ENCODE data around the gene MCCC1. TPM values are rescaled to one million over a fixed set of nuclear protein-coding genes. Genes with fewer than 3 reads are reported as not detected.
"Not testable (repeated sequence)": the region's sequence is repeated elsewhere in the genome, so short reads cannot be mapped to it uniquely, and the experiment has no call there.

The MCCC1 gene
- total RNA-seq, 1 donor from 2014 or later: 48.4 TPM

DNA sequence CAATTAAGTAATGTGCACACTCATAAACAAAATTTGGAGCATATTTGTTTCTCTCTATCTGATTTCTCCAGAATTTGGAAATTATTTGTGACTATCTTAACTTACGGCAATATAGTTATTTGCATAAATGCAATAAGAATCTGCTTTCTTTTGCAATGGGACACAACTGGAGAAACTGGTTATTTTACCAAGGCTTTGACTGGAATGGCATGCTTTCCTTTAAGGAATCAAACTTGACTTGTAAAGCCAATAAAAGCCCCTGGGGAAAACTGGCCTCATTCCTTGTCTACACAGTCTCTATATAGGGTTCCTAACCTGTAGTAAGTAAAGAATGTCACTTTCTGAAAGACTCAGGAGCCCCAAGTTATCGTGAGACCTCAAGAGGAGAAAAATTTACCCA is 32.4 kb downstream of the MCCC1 start:
- not testable (repeated sequence) for ATAC-seq, DNase-seq

GRCh38 chr3:183064475-183064874 is 34.8 kb downstream of the MCCC1 start:
- ATAC-seq (no peak), DNase-seq (no peak)
- intact Hi-C loops (cut with micrococcal nuclease): no loop called here

More for the DNA sequence above, 32.4 kb downstream of the MCCC1 start:
- intact Hi-C loops (cut with micrococcal nuclease): not testable (repeated sequence)

DNA sequence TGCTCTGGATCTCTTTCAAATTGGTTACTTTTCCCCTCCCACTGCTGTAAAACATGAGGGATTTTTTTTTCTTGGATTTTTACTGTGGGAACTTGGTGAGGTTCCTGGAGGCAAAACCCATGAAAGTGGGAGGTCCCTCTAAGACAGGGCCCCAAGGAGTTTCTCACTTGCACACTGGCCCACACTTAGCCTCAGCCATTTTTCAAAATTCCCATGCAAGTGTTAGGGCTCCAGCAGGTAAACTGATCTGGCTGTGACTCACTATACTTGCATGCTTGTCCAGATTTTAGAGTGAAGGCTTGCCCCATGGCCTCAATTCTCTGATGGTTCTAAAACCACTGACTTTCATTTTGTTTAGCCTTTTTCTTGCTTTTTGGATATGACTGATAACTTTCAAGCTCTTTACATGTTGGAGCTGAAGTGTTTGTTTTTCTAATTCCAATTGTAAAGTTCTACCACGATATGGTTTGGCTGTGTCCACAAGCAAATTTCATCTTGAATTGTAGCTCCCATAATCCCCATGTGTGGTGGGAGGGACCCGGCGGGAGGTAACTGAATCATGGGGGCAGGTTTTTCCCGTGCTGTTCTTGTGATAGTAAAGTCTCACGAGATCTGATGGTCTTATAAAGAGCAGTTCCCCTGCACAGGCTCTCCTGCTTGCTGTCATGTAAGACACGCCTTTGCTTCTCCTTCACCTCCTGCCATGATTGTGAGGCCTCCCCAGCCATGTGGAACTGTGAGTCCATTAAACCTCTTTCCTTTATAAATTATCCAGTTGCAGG is 37.7 kb downstream of the MCCC1 start:
- no peak for ATAC-seq
- DNase-seq: no peak
- intact Hi-C loops (cut with micrococcal nuclease): no loop called here

DNA sequence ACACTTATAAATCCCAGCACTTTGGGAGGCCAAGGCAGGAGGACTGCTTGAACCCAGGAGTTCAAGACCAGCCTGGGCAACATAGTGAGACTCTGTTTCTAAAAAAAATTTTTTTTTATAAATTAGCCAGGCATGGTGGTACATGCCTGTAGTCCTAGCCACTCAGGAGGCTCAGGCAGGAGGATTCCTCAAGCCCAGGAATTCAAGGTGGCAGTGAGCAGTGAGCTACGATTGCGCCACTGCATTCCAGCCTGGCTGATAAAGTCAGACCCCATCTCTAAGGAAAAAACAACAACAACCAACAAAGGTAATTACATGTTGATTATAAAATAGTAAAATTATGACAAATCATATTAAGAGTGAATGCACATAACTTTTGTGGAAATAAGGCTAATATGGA is 40.9 kb downstream of the MCCC1 start:
- no peak for DNase-seq
- intact Hi-C loops (cut with micrococcal nuclease): no loop called here
- ATAC-seq: no peak

GRCh38 chr3:183050706-183051105 is 48.6 kb downstream of the MCCC1 start:
- ATAC-seq: no peak
- DNase-seq: no peak
- intact Hi-C loops (cut with micrococcal nuclease): no loop called here

DNA sequence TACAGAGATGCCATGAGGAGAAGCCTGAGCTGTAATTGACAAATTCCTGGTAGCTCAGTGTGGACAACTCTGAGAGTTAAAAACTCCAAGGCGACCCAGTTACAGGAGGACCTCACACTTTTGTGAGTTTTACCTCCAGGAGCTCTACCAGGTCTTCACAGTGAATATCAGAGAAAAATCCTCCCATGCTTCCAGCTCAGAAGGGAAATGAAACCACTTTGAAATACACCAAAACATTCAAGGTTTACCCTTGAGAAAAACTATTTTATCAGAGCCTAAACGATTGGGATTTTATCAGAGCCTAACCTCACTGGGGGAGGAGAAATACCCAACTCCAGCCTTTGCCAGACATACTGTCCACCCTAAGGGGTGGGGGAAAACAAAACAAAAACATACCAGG is 52.4 kb downstream of the MCCC1 start:
- intact Hi-C loops (cut with micrococcal nuclease): no loop called here
- DNase-seq: no peak
- ATAC-seq: no peak

DNA sequence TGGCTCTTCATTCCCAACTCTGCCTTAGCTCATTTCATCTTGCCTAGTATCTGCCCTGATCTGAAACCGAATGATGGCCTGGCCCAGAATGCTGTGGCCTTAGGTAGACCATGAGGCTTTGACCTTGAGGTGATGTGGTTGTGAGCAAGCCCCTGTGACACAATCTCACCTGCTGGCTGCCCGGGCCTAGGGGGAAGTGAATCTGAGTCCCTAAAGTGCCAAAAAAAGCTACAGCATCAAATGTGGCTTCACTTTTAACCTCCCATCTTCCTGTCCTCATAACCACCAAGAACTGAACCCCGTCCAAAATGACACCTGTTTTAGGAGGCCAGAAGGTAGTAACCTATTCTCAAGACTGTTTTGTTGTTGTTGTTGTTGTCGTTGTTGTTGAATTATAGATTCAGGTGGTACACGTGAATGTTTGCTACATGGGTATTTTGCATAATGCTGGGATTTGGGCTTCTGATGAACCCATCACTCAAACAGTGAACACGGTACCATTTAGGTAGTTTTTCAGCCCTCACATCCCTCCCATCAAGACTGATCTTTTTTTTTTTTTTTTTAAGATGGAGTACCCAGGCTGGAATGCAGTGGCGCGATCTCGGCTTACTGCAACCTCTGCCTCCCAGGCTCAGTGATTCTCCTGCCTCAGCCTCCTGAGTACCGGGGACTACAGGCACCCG is 54.6 kb downstream of the MCCC1 start:
- intact Hi-C loops (cut with micrococcal nuclease): no loop called here
- DNase-seq (no peak), ATAC-seq (no peak)

GRCh38 chr3:183038757-183039156 is 60.5 kb downstream of the MCCC1 start:
- intact Hi-C loops (cut with micrococcal nuclease): no loop called here

GRCh38 chr3:183038221-183038620 is 61.1 kb downstream of the MCCC1 start:
- DNase-seq: no peak
- intact Hi-C loops (cut with micrococcal nuclease): no loop called here
- ATAC-seq: no peak

More at GRCh38 chr3:183038757-183039156, 60.5 kb downstream of the MCCC1 start:
- DNase-seq (no peak), ATAC-seq (no peak)

DNA sequence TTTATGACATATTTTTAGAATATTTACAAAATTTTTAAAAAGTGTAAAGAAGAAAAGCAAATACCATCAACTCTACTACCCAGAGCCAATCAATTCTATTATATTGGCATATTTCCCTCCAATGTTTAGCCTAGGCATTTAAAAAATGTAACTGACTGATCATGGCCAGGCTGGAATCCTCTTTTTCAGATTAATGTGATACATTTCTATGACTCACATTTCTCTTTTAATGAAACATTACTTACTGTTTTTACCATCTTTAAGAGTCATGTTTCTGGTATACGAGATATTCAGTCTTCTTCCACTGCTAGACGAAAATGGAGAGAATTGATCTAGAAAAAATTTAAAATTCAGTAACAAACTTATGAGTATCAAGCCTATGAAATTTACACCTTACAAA is 65.5 kb downstream of the MCCC1 start:
- intact Hi-C loops (cut with micrococcal nuclease): no loop called here
- ATAC-seq: no peak
- no peak for DNase-seq

DNA sequence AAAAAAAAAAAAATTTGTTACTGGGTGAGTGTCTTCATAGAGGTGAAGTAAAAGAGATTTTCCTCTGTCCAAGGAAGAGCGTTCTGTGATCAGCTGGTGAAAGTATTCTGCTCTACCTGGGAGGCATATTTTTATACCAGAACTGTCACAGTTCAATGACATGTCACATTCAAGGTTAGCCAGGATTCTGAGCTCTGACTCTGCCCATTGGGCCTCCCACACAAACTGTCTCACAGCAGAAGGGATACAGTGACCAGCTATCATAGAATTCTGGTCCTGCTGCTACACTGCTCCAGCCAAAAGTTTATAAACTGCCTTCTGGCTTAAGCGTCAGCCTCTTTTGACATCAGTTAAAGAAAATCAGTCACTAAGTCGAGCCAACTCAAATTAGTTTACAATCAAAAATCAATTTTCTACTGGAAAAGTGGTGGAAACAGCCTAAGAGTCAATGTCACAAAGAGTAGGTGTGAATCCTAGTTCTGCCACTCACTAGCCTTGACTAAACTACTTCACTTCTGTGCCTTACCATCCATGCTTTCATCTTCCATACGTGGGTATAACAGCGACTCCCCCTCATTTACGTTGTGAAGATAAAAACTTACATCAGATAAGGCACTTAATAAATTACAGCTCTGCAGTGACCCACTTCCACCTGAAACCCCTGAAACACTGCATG is 66.3 kb downstream of the MCCC1 start:
- DNase-seq (no peak), ATAC-seq (no peak)
- intact Hi-C loops (cut with micrococcal nuclease): no loop called here

DNA sequence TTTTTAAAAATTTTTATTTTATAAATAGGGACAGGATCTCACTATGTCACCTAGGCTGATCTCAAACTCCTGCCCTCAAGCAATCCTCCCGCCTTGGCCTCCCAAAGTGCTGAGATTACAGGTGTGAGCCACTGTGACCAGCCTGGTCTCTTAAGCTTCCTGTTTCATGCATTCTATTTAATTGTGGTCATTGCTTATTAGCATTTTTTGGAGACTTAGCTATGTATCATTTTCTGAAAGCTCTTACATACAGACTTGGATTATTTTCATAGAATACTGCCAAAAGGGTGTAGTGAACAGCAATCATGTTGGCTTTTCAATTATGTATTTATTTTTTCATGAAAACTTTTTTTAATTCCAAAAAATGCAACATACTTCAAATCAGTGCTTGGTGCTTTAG is 67.5 kb downstream of the MCCC1 start:
- ATAC-seq: no peak
- intact Hi-C loops (cut with micrococcal nuclease): no loop called here

DNA sequence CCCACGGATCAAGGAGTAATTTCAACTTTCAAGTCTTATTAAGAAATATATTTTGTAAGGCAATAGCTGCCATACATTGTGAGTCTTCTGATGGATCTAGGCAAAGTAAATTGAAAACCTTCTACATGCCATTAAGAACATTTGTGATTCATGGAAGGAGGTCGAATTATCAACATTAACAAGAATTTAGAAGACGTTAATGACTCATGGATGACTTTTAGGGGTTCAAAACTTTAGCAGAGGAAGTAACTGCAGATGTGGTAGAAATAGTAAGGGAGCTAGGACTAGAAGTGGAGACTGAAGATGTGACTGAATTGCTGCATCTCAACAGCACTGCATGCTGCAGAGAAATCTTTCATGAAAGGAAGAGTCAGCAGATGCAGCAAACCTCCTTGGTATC is 70.9 kb downstream of the MCCC1 start:
- no peak for ATAC-seq
- DNase-seq: no peak
- intact Hi-C loops (cut with micrococcal nuclease): no loop called here

More for the DNA sequence above, 67.5 kb downstream of the MCCC1 start:
- DNase-seq: no peak

DNA sequence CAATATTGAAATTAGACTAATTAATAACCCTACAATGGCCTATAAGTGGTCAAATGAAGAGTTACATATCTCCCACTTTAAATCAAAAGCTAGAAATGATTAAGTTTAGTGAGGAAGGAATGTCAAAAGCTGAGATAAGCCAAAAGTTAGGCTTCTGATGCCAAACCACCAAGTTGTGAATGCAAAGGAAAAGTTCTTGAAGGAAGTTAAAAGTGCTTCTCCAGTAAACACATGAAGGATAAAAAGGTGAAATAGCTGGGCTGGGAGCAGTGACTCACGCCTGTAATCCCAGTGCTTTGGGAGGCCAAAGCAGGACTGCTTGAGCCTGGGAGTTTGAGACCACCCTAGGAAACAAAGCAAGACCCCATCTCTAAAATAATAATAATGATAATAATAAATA is 72.0 kb downstream of the MCCC1 start:
- intact Hi-C loops (cut with micrococcal nuclease): no loop called here
- ATAC-seq: no peak
- no peak for DNase-seq

DNA sequence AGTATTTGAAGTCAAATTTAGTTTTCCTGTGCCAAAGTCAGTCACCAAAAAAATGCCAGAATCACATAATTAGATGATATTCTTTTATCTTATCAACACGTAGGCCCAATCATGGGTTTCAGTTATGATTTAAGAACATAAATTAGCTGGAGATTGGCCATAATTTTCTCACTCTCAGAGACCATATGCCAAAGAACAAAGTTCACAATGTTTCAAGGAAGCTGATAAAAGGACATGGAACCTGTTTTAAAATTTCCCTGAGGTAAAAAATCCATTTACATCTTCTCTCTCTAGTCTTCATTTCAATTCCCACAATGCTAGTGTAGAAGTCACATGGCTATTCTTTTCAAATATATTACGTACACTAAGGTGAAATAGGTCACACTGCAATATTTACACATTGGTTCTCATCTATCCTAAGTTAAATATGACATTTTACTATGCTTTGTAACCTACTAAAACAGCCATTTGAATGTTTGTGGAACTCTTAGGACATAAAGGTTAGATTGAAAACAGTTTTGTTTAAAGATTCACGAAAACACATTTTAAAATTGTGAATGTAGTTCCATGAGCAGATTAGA is 76.3 kb downstream of the MCCC1 start:
- DNase-seq (no peak), ATAC-seq (no peak)
- intact Hi-C loops (cut with micrococcal nuclease): no loop called here

- DNase-seq: no peak
- no peak for ATAC-seq
- intact Hi-C loops (cut with micrococcal nuclease): no loop called here
Observed at GRCh38 chr3:183018421-183019192, 80.7 kb downstream of the MCCC1 start.

DNA sequence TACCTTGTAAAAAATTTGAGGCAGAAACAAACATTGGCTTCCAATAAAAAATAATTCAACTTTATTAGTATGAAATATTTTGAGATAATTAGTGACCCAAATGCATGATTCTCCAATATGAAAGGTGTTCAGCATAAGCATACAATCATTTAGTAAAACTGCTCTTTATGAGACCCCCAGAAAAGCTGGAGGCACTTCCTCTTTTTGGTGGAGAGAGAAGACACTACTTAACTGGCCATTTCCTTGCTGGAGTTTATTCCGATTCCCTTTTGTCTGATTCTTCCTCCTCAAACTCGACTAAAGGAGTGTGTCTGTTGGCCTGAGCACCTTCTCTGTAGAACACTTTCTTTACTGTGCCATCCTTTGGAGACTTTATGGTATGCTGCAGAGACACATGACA is 84.1 kb downstream of the MCCC1 start:
- ATAC-seq: no peak
- intact Hi-C loops (cut with micrococcal nuclease): no loop called here

GRCh38 chr3:183013856-183014255 is 85.4 kb downstream of the MCCC1 start:
- intact Hi-C loops (cut with micrococcal nuclease): no loop called here
- ATAC-seq (no peak), DNase-seq (no peak)

More for the DNA sequence above, 84.1 kb downstream of the MCCC1 start:
- DNase-seq: no peak

GRCh38 chr3:183013074-183013473 is 86.2 kb downstream of the MCCC1 start:
- no peak for ATAC-seq
- intact Hi-C loops (cut with micrococcal nuclease): no loop called here
- no peak for DNase-seq

Data from left ventricle myocardium superior (tissue), 1 donor.